GM19468 (cell line): ENCODE data around the gene LAMTOR4.

Experiments
- ATAC-seq: cut with Tn5 transposase; IDR thresholded peaks from one replicate; pipeline ENCODE4 v1.9.1; 2021; ENCODE audit warnings: mild to moderate bottlenecking, moderate library complexity, moderate number of reproducible peaks; ENCODE audit not compliant: unreplicated experiment; ENCODE audit errors: extremely low read depth

LAMTOR4 gene

GRCh38 chr7:100148559-100149328, at the start of gene LAMTOR4:
Gene LAMTOR4 (plus strand): TSS chr7:100148918. CDS start chr7:100148973, 55 bp downstream.
- ATAC-seq: peak; percentile 96

GRCh38 chr7:100099452-100099851, 49.3 kb upstream of the LAMTOR4 start:
- no peak for ATAC-seq

GRCh38 chr7:100100420-100101015, 48.2 kb upstream of the LAMTOR4 start:
- peak; percentile 33 for ATAC-seq

GRCh38 chr7:100101016-100101862, 47.5 kb upstream of the LAMTOR4 start, which contains the start of the genes AP4M1 and MCM7:
Gene AP4M1 (plus strand): TSS chr7:100101643. CDS start chr7:100101715, 72 bp downstream.
Gene MCM7 (minus strand): TSS chr7:100101397. CDS start chr7:100101294, 103 bp downstream.
- ATAC-seq: peak; percentile 58

GRCh38 chr7:100102950-100103840, 45.5 kb upstream of the LAMTOR4 start:
- ATAC-seq: no peak

- ATAC-seq: no peak
Observed at GRCh38 chr7:100105534-100105933, 43.2 kb upstream of the LAMTOR4 start.

GRCh38 chr7:100106633-100107032, 42.1 kb upstream of the LAMTOR4 start:
- no peak for ATAC-seq

GRCh38 chr7:100107125-100107737, 41.5 kb upstream of the LAMTOR4 start:
- no peak for ATAC-seq

GRCh38 chr7:100107890-100108289, 40.8 kb upstream of the LAMTOR4 start:
- no peak for ATAC-seq

- ATAC-seq: no peak
Observed at GRCh38 chr7:100109521-100110163, 39.1 kb upstream of the LAMTOR4 start.

- ATAC-seq: no peak
Observed at GRCh38 chr7:100111156-100111555, 37.6 kb upstream of the LAMTOR4 start.

GRCh38 chr7:100111914-100112313, 36.8 kb upstream of the LAMTOR4 start:
- no peak for ATAC-seq

- no peak for ATAC-seq
Observed at GRCh38 chr7:100115026-100115425, 33.7 kb upstream of the LAMTOR4 start.

- no peak for ATAC-seq
Observed at GRCh38 chr7:100118388-100119071, 30.2 kb upstream of the LAMTOR4 start.

GRCh38 chr7:100119072-100119969, 29.4 kb upstream of the LAMTOR4 start, which contains the start of the genes CNPY4 and TAF6:
Gene CNPY4 (plus strand): TSS chr7:100119634. CDS start chr7:100119745, 111 bp downstream.
Gene TAF6 (minus strand): TSS chr7:100119358. CDS start chr7:100114209, 5,149 bp downstream.
- ATAC-seq: peak; percentile 33

GRCh38 chr7:100119970-100120732, 28.6 kb upstream of the LAMTOR4 start:
- no peak for ATAC-seq
